GM12891 (cell line): ENCODE data around the gene ST6GALNAC1.

Experiments
- POLR2A ChIP-seq: IDR thresholded peaks from 2 replicates; pipeline ENCODE4 v1.6.1; 2011; ENCODE audit warnings: low read depth, low read length, control low read depth
- POLR2AphosphoS5 ChIP-seq: IDR thresholded peaks from 2 replicates; pipeline ENCODE4 v1.6.1; 2011; ENCODE audit warnings: low read depth, low read length, control low read depth

- TF ChIP-seq POLR2A, result no peak
- TF ChIP-seq POLR2AphosphoS5, result no peak
Measured at GRCh38 chr17:76627510-76627909, 16.0 kb downstream of the ST6GALNAC1 start.
